ENCODE results near the gene SLAMF9. TPM values are rescaled to one million over a fixed set of nuclear protein-coding genes. Genes with fewer than 3 reads are reported as not detected.

The SLAMF9 gene
- total RNA-seq, 2 donors from 2014 or later, result not detected

GRCh38 chr1:159955456-159955855, 1.4 kb upstream of the SLAMF9 start:
- no peak overlapping the region for H3K4me3 ChIP-seq (ENCODE audit: low read length)
- 90 to 93% methylated on average over 3 of the region's 3 CpGs for WGBS, 2 experiments (ENCODE audit: insufficient coverage in 1 of 2, insufficient read length in 1 of 2)
- H3K27me3 Mint-ChIP-seq (ENCODE audit: insufficient read depth), result peaks cover 26% of the 10 kb centered on the region

GRCh38 chr1:159952932-159953331, 1.1 kb downstream of the SLAMF9 start:
- H3K9me3 Mint-ChIP-seq, result no peaks in the 10 kb centered on the region
- 90 to 97% methylated on average over 5 of the region's 5 CpGs for WGBS, 2 experiments (ENCODE audit: insufficient coverage in 1 of 2, insufficient read length in 1 of 2)
- no peaks in the 10 kb centered on the region for H3K9me3 ChIP-seq (ENCODE audit: control insufficient read depth, low read length)
- peaks cover 24% of the 10 kb centered on the region for H3K27me3 ChIP-seq (ENCODE audit: control insufficient read depth, insufficient read depth, low read length, poor library complexity, severe bottlenecking)
- no peak overlapping the region for H3K9ac ChIP-seq (ENCODE audit: extremely low read depth, low read length, poor library complexity, severe bottlenecking)
- DNase-seq, result no peak
- H3K36me3 Mint-ChIP-seq (ENCODE audit: low read depth), result no peaks in the 10 kb centered on the region
- no peaks in the 10 kb centered on the region for H3K36me3 ChIP-seq (ENCODE audit: control insufficient read depth, insufficient read depth, low read length)
- peaks cover 1% of the 10 kb centered on the region for H3K4me1 Mint-ChIP-seq
- no peak for TF ChIP-seq CTCF (conservative IDR thresholded peaks at IDR 0.05)
- H3K4me1 ChIP-seq (ENCODE audit: control insufficient read depth, insufficient read depth, low read length), result peaks cover 2% of the 10 kb centered on the region
- no peak overlapping the region for H3K27ac ChIP-seq (ENCODE audit: low read depth, low read length)
- H3K27ac Mint-ChIP-seq, result no peak overlapping the region
- no peak overlapping the region for H3K4me3 Mint-ChIP-seq
- no peak overlapping the region for H3K4me3 ChIP-seq (ENCODE audit: low read length)
- peaks cover 36% of the 10 kb centered on the region for H3K27me3 Mint-ChIP-seq (ENCODE audit: insufficient read depth)

More at GRCh38 chr1:159955456-159955855, 1.4 kb upstream of the SLAMF9 start:
- peaks cover 12% of the 10 kb centered on the region for H3K4me1 Mint-ChIP-seq
- H3K27ac ChIP-seq (ENCODE audit: low read depth, low read length), result no peak overlapping the region
- H3K27ac Mint-ChIP-seq, result no peak overlapping the region
- no peaks in the 10 kb centered on the region for H3K36me3 ChIP-seq (ENCODE audit: control insufficient read depth, insufficient read depth, low read length)
- peaks cover 4% of the 10 kb centered on the region for H3K4me1 ChIP-seq (ENCODE audit: control insufficient read depth, insufficient read depth, low read length)
- H3K36me3 Mint-ChIP-seq (ENCODE audit: low read depth), result no peaks in the 10 kb centered on the region
- no peaks in the 10 kb centered on the region for H3K9me3 ChIP-seq (ENCODE audit: control insufficient read depth, low read length)
- H3K9ac ChIP-seq (ENCODE audit: extremely low read depth, low read length, poor library complexity, severe bottlenecking), result no peak overlapping the region
- H3K9me3 Mint-ChIP-seq, result no peaks in the 10 kb centered on the region
- H3K27me3 ChIP-seq (ENCODE audit: control insufficient read depth, insufficient read depth, low read length, poor library complexity, severe bottlenecking), result peaks cover 24% of the 10 kb centered on the region
- H3K4me3 Mint-ChIP-seq, result no peak overlapping the region
- DNase-seq, result no peak
- no peak for TF ChIP-seq CTCF (conservative IDR thresholded peaks at IDR 0.05)

GRCh38 chr1:159951551-159951950, 2.5 kb downstream of the SLAMF9 start:
- Mint-ChIP-seq H3K27me3 (ENCODE audit: insufficient read depth) (peaks cover 43% of the 10 kb centered on the region), H3K36me3 (ENCODE audit: low read depth) (no peaks in the 10 kb centered on the region), H3K9me3 (no peaks in the 10 kb centered on the region), H3K4me3 (no peak overlapping the region), H3K4me1 (peaks cover 1% of the 10 kb centered on the region), H3K27ac (no peak overlapping the region)
- DNase-seq, result peak; percentile 27
- H3K36me3 ChIP-seq (ENCODE audit: control insufficient read depth, insufficient read depth, low read length), result no peaks in the 10 kb centered on the region
- no peaks in the 10 kb centered on the region for H3K9me3 ChIP-seq (ENCODE audit: control insufficient read depth, low read length)
- no peaks in the 10 kb centered on the region for H3K4me1 ChIP-seq (ENCODE audit: control insufficient read depth, insufficient read depth, low read length)
- no peak overlapping the region for H3K27ac ChIP-seq (ENCODE audit: low read depth, low read length)
- no peak for TF ChIP-seq CTCF (conservative IDR thresholded peaks at IDR 0.05)
- peaks cover 27% of the 10 kb centered on the region for H3K27me3 ChIP-seq (ENCODE audit: control insufficient read depth, insufficient read depth, low read length, poor library complexity, severe bottlenecking)
- no peak overlapping the region for H3K9ac ChIP-seq (ENCODE audit: extremely low read depth, low read length, poor library complexity, severe bottlenecking)
- H3K4me3 ChIP-seq (ENCODE audit: low read length), result no peak overlapping the region
- WGBS, 2 experiments (ENCODE audit: insufficient coverage in 1 of 2, insufficient read length in 1 of 2), result 80 to 88% methylated on average over 1 of the region's 1 CpG
